GM23338 (cell line): ENCODE data around the gene ZNF641. TPM values are rescaled to one million over a fixed set of nuclear protein-coding genes. Genes with fewer than 3 reads are reported as not detected.

Experiments used
- ATAC-seq: fragments of 200-7000 bp; cut with Tn5 transposase; 3 replicates; pipeline ENCODE4 v1.9.1; 2020
- DNase-seq: peaks from one replicate; pipeline ENCODE4 v3.0.0-alpha.2; 2015; ENCODE audit warnings: low spot score
- H2AFZ ChIP-seq: fragments of 200-600 bp; sonication (generic); 2 replicates; pipeline ENCODE4 v1.8.0; 2016; ENCODE audit warnings: antibody characterized with exemption, mild to moderate bottlenecking, moderate library complexity
- H3F3A ChIP-seq: fragments of 200-600 bp; sonication (generic); replicated peaks from 2 replicates; pipeline ENCODE4 v1.8.0; 2017; ENCODE audit warnings: antibody characterized with exemption, mixed run types, low read depth
- H3K27ac ChIP-seq: fragments of 200-600 bp; sonication (generic); 2 replicates; pipeline ENCODE4 v1.6.1; 2016; ENCODE audit warnings: low read depth
- H3K27me3 ChIP-seq: fragments of 200-600 bp; sonication (generic); 2 replicates; pipeline ENCODE4 v1.8.0; 2016; ENCODE audit warnings: mild to moderate bottlenecking, mixed run types, moderate library complexity; ENCODE audit not compliant: insufficient read depth
- H3K36me3 ChIP-seq: fragments of 200-600 bp; sonication (generic); 2 replicates; pipeline ENCODE4 v1.8.0; 2016; ENCODE audit warnings: mild to moderate bottlenecking; ENCODE audit not compliant: insufficient read depth
- H3K4me1 ChIP-seq: fragments of 200-600 bp; sonication (generic); 2 replicates; pipeline ENCODE4 v1.8.0; 2016; ENCODE audit warnings: mild to moderate bottlenecking, moderate library complexity; ENCODE audit not compliant: insufficient read depth
- H3K4me2 ChIP-seq: fragments of 200-600 bp; sonication (generic); 2 replicates; pipeline ENCODE4 v1.7.1; 2017; ENCODE audit warnings: mixed run types
- H3K4me3 ChIP-seq: fragments of 200-600 bp; sonication (generic); 2 replicates; pipeline ENCODE4 v1.6.1; 2016; ENCODE audit warnings: mixed run types
- H3K79me2 ChIP-seq: fragments of 200-600 bp; sonication (generic); replicated peaks from 2 replicates; pipeline ENCODE4 v1.8.0; 2017; ENCODE audit warnings: mild to moderate bottlenecking; ENCODE audit not compliant: insufficient read depth
- H3K9me2 ChIP-seq: fragments of 200-600 bp; sonication (generic); 2 replicates; pipeline ENCODE4 v1.8.0; 2017; ENCODE audit not compliant: insufficient read depth
- H4K20me1 ChIP-seq: fragments of 200-600 bp; sonication (generic); replicated peaks from 2 replicates; pipeline ENCODE4 v1.8.0; 2017; ENCODE audit warnings: mild to moderate bottlenecking; ENCODE audit not compliant: insufficient read depth
- H3K27ac Mint-ChIP-seq: 2 replicates; pipeline ENCODE4 v1.8.0; 2020; ENCODE audit warnings: inconsistent platforms, mild to moderate bottlenecking, moderate library complexity, mixed read lengths
- H3K27me3 Mint-ChIP-seq: 3 replicates; pipeline ENCODE4 v1.8.0; 2022; ENCODE audit warnings: low read depth, mild to moderate bottlenecking, moderate library complexity, mixed read lengths, inconsistent platforms; ENCODE audit not compliant: insufficient read depth, poor library complexity
- H3K36me3 Mint-ChIP-seq: 3 replicates; pipeline ENCODE4 v1.8.0; 2021; ENCODE audit warnings: low read depth, mild to moderate bottlenecking, inconsistent platforms, moderate library complexity, mixed read lengths
- H3K4me1 Mint-ChIP-seq: 3 replicates; pipeline ENCODE4 v1.8.0; 2020; ENCODE audit warnings: mild to moderate bottlenecking, inconsistent platforms, mixed read lengths
- H3K4me3 Mint-ChIP-seq: 3 replicates; pipeline ENCODE4 v1.8.0; 2021; ENCODE audit warnings: moderate library complexity, mild to moderate bottlenecking, inconsistent platforms, mixed read lengths
- H3K9me3 Mint-ChIP-seq: 3 replicates; pipeline ENCODE4 v1.8.0; 2020; ENCODE audit warnings: moderate library complexity, mild to moderate bottlenecking, inconsistent platforms, mixed read lengths
- CREB1 ChIP-seq: fragments of 250-450 bp; sonication (Bioruptor Pico); IDR thresholded peaks from 2 replicates; pipeline ENCODE4 v1.5.0; 2020; ENCODE audit warnings: low read depth, mild to moderate bottlenecking, moderate library complexity
- CTCF ChIP-seq, 2 experiments: fragments of 200-600 bp in 1 of 2; sonication (generic) in 1 of 2; conservative IDR thresholded peaks; 2 replicates each; pipeline versions ENCODE4 v1.5.1 to v1.6.1; 2016 to 2017; ENCODE audit warnings: antibody characterized with exemption in 2 of 2, low read depth in 2 of 2, mild to moderate bottlenecking in 2 of 2, moderate library complexity in 1 of 2
- EZH2phosphoT487 ChIP-seq: fragments of 200-600 bp; sonication (generic); IDR thresholded peaks from one replicate; pipeline ENCODE4 v1.8.1; 2018; ENCODE audit warnings: antibody characterized with exemption; ENCODE audit not compliant: unreplicated experiment
- POLR2AphosphoS5 ChIP-seq: IDR thresholded peaks from 2 replicates; pipeline ENCODE4 v1.6.1; 2016; ENCODE audit warnings: antibody characterized with exemption, low read depth
- ZNF462 ChIP-seq: fragments of 250-450 bp; sonication (Bioruptor Pico); IDR thresholded peaks from 2 replicates; pipeline ENCODE4 v1.5.0; 2020; ENCODE audit warnings: mild to moderate bottlenecking, moderate library complexity
- polyA plus RNA-seq: library from polyadenylated mRNA; unstranded; fragments of >200 nt; fragmentation: Nextera tagmentation; extraction: Ambion mirVana; gene quantifications from 2 replicates; pipeline ENCODE4 v1.2.1, GENCODE V29; 2016
- total RNA-seq: library from RNA; depleted of rRNA; stranded (reverse); fragments of >200 nt; shearing (Covaris generic); gene quantifications from 2 replicates; pipeline ENCODE4 v1.2.3, GENCODE V29; 2014

Gene ZNF641
- total and polyA plus RNA-seq, 2 experiments from 2014 or later, result 1.4 to 7.2 TPM

- no peak overlapping the region for H3K27ac ChIP-seq
- Mint-ChIP-seq H3K4me3 (no peak overlapping the region), H3K9me3 (peaks cover 51% of the 10 kb centered on the region), H3K27me3 (peaks cover 7% of the 10 kb centered on the region), H3K27ac (no peak overlapping the region), H3K36me3 (peaks cover 19% of the 10 kb centered on the region), H3K4me1 (no peaks in the 10 kb centered on the region)
- TF ChIP-seq ZNF462 (CRISPR knock-in tag) (no peak), POLR2AphosphoS5 (no peak), CTCF (conservative IDR thresholded peaks at IDR 0.05; ENCODE audit: low read depth in 2 of 2) (no peak), CREB1 (CRISPR knock-in tag) (no peak), EZH2phosphoT487 (no peak)
- H3K4me3 ChIP-seq, result no peak overlapping the region
- H3K36me3 ChIP-seq, result no peaks in the 10 kb centered on the region
- ATAC-seq (no peak), DNase-seq (no peak)
- H3F3A ChIP-seq, result no peaks in the 10 kb centered on the region
- no peaks in the 10 kb centered on the region for H3K79me2 ChIP-seq
- no peaks in the 10 kb centered on the region for H4K20me1 ChIP-seq
- H3K4me1 ChIP-seq, result no peaks in the 10 kb centered on the region
- H3K4me2 ChIP-seq, result no peak overlapping the region
- no peaks in the 10 kb centered on the region for H3K27me3 ChIP-seq
- no peak overlapping the region for H2AFZ ChIP-seq
- H3K9me2 ChIP-seq, result no peaks in the 10 kb centered on the region; the same call in 1 of the 2 replicates
Measured at GRCh38 chr12:48331399-48331798, 19.3 kb downstream of the ZNF641 start.
